Neutrophil (primary cell): ENCODE results near the gene NLGN2.
"Not testable (repeated sequence)": the region's sequence is repeated elsewhere in the genome, so short reads cannot be mapped to it uniquely, and the experiment has no call there.

Experiments
- H3K27ac ChIP-seq: fragments of 200-600 bp; sonication (generic); 2 replicates; pipeline ENCODE4 v1.5.1; 2016; ENCODE audit warnings: mild to moderate bottlenecking, moderate library complexity
- H3K27me3 ChIP-seq: fragments of 200-600 bp; sonication (generic); 2 replicates; pipeline ENCODE4 v1.6.0; 2016; ENCODE audit warnings: mild to moderate bottlenecking
- H3K36me3 ChIP-seq: fragments of 200-600 bp; sonication (generic); 2 replicates; pipeline ENCODE4 v1.5.1; 2017
- H3K4me1 ChIP-seq, 2 experiments: fragments of 200-600 bp in 1 of 2; sonication (generic) in 1 of 2; 1 replicate in 1 of 2; 2 replicates in 1 of 2; pipeline versions ENCODE4 v1.5.1 to v1.6.1; 2013 to 2016; ENCODE audit warnings: low read depth in 1 of 2, low read length in 1 of 2, mild to moderate bottlenecking in 1 of 2, moderate library complexity in 1 of 2; ENCODE audit not compliant: control insufficient read depth in 1 of 2, insufficient read depth in 1 of 2
- H3K4me3 ChIP-seq, 2 experiments: fragments of 200-600 bp in 1 of 2; sonication (generic) in 1 of 2; 1 replicate in 1 of 2; 2 replicates in 1 of 2; pipeline ENCODE4 v1.5.1; 2013 to 2016; ENCODE audit warnings: low read depth in 1 of 2, low read length in 1 of 2, mild to moderate bottlenecking in 1 of 2, moderate library complexity in 1 of 2
- H3K9me3 ChIP-seq: fragments of 200-600 bp; sonication (generic); 2 replicates; pipeline ENCODE4 v1.5.1; 2016
- CTCF ChIP-seq: fragments of 200-600 bp; sonication (generic); IDR thresholded peaks from 2 replicates; pipeline ENCODE4 v1.5.1; 2016; ENCODE audit warnings: antibody characterized with exemption

The NLGN2 gene

GRCh38 chr17:7407485-7408251, at the start of gene NLGN2:
NLGN2 (plus strand) TSS chr17:7407845; CDS start chr17:7408256, 411 bp downstream.
- no peaks in the 10 kb centered on the region for H3K9me3 ChIP-seq
- no peak within 1 kb of the TSS for H3K27ac ChIP-seq
- TF ChIP-seq CTCF, result no peak
- no peaks in the 10 kb centered on the region for H3K36me3 ChIP-seq
- peaks cover 73% of the 10 kb centered on the region for H3K27me3 ChIP-seq
- peaks cover 12 to 29% of the 10 kb centered on the region in 2 experiments for H3K4me1 ChIP-seq
- no peak within 1 kb of the TSS for H3K4me3 ChIP-seq

GRCh38 chr17:7361906-7362305, 45.7 kb upstream of the NLGN2 start:
- no peak overlapping the region for H3K27ac ChIP-seq
- no peaks in the 10 kb centered on the region for H3K9me3 ChIP-seq
- no peak for TF ChIP-seq CTCF
- H3K4me3 ChIP-seq, result no peak overlapping the region
- no peaks in the 10 kb centered on the region for H3K4me1 ChIP-seq
- no peaks in the 10 kb centered on the region for H3K36me3 ChIP-seq
- H3K27me3 ChIP-seq, result peaks cover 10% of the 10 kb centered on the region

DNA sequence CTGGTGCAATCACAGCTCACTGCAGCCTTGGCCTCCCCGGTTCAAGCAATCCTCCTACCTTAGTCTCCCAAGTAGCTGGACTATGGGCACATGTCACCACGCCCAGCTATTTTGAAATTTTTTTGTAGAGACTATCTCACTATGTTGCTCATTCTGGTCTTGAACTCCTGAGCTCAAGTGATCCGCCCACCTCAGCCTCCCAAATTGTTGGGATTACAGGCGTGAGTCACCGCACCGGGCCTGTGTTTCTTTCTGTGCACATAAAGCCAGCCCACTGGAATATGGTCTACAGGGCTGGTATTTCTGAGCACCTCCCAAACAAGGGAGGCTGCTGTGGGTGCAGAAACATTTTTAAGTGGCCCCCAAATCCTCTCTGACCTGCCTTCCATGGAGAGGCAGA, 44.3 kb upstream of the NLGN2 start:
- Histone ChIP-seq H3K4me3 (no peak overlapping the region), H3K9me3 (no peaks in the 10 kb centered on the region), H3K36me3 (no peaks in the 10 kb centered on the region), H3K27me3 (peaks cover 8% of the 10 kb centered on the region), H3K27ac (no peak overlapping the region), H3K4me1 (no peaks in the 10 kb centered on the region)
- TF ChIP-seq CTCF, result no peak

DNA sequence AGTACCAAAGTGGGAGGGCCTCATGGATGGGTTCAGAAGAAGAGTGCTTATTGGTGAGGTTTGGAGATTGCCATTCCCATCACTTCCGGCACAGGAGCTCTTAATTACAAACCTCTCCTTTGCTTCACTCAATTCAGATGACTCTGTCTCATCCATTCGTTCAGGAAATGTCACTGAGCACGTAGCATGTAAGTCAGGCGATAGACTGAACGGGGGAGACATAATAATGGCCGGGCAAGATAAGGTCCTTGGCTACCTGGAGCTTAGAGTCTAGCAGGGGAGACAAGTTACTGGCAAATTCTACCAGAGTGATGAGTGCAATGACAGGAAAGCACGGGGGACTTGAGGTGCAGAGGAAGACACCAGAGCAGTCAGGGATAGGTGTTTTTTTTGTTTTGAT, 41.7 kb upstream of the NLGN2 start:
- H3K27ac ChIP-seq, H3K4me1 ChIP-seq, H3K9me3 ChIP-seq, H3K4me3 ChIP-seq, H3K36me3 ChIP-seq: not testable (repeated sequence)
- H3K27me3 ChIP-seq, result peaks cover 23% of the 10 kb centered on the region

GRCh38 chr17:7367083-7367482, 40.6 kb upstream of the NLGN2 start:
- Histone ChIP-seq H3K4me1 (no peaks in the 10 kb centered on the region), H3K27ac (no peak overlapping the region), H3K36me3 (no peaks in the 10 kb centered on the region), H3K9me3 (no peaks in the 10 kb centered on the region), H3K4me3 (no peak overlapping the region), H3K27me3 (peaks cover 15% of the 10 kb centered on the region)
- no peak for TF ChIP-seq CTCF

DNA sequence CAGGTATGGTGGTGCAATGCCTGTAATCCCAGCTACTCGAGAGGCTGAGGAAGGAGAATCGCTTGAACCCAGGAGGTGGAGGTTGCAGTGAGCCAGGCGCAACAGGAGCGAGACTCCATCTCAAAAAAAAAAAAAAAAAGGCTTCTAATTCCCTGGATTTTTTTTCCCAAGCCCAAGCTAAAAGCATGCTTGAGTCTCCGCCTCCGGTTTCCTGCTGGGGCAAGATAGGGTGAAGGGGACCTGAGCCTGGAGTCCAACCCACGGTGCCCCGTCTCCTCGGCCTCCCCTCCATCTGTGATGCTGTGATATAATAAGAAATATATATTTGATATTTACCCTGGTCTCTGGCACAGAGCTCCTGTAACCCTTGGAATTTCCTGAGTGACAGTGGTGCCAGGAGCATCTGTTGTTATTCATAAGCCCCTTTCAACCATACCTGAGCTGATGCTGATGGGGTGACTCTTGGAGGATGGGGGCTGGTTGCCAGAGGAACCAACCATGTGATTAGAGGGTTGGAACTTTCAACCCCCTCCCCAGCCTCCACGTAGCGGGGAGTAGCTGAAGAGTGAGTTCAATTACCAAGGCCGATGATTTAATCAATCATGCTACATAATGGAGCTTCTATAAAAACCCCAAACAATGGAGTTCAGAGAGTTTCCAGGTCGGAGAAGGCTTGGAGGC, 39.6 kb upstream of the NLGN2 start:
- no peak for TF ChIP-seq CTCF
- Histone ChIP-seq H3K27me3 (peaks cover 15% of the 10 kb centered on the region), H3K4me3 (no peak overlapping the region), H3K4me1 (no peaks in the 10 kb centered on the region), H3K9me3 (no peaks in the 10 kb centered on the region), H3K27ac (no peak overlapping the region), H3K36me3 (no peaks in the 10 kb centered on the region)

GRCh38 chr17:7368599-7368994, 39.0 kb upstream of the NLGN2 start:
- H3K4me3 ChIP-seq, H3K4me1 ChIP-seq, H3K9me3 ChIP-seq, H3K27ac ChIP-seq, H3K36me3 ChIP-seq: not testable (repeated sequence)
- peaks cover 15% of the 10 kb centered on the region for H3K27me3 ChIP-seq
